Hematopoietic multipotent progenitor cell treated with erythropoietin and hydrocortisone succinate and interleukin-3 and kit ligand, for 17 days (in vitro differentiated cells): ENCODE measurements around the gene MXI1.
A peak's percentile ranks its signal among the peaks of the same experiment; 100 is the strongest.

Experiments used
- DNase-seq: peaks from one replicate; pipeline ENCODE4 v3.0.0-alpha.2; 2015; ENCODE audit warnings: low spot score

Gene MXI1

GRCh38 chr10:110275128-110275729 is 67.8 kb downstream of the MXI1 start:
- peak; percentile 58 for DNase-seq

GRCh38 chr10:110276603-110277002 is 69.2 kb downstream of the MXI1 start:
- no peak for DNase-seq

GRCh38 chr10:110277591-110277990 is 70.2 kb downstream of the MXI1 start:
- no peak for DNase-seq

GRCh38 chr10:110278562-110279406 is 71.4 kb downstream of the MXI1 start:
- DNase-seq: no peak

- DNase-seq: peak; percentile 78
Measured at GRCh38 chr10:110279407-110279986, 72.1 kb downstream of the MXI1 start.

DNA sequence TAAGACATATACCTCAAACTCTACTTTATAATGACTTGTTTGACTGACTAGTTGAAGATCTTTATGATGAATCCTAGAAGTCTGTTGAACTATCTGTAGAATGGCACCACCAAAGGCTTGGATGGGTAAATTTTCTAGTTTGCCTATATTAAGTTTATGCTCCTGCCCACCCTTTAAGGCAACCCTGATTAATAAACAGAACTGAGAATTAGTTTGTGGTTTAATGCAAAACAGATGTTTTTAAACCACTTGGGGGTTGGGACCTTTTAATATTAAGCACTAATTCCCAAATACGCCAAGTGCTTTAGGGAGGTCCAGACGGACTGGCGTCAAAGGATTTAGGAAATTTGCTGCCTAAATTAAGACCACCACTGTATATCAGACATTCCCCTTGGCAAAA is 76.9 kb downstream of the MXI1 start:
- no peak for DNase-seq

- no peak for DNase-seq
Measured at GRCh38 chr10:110285501-110285900, 78.1 kb downstream of the MXI1 start.

DNA sequence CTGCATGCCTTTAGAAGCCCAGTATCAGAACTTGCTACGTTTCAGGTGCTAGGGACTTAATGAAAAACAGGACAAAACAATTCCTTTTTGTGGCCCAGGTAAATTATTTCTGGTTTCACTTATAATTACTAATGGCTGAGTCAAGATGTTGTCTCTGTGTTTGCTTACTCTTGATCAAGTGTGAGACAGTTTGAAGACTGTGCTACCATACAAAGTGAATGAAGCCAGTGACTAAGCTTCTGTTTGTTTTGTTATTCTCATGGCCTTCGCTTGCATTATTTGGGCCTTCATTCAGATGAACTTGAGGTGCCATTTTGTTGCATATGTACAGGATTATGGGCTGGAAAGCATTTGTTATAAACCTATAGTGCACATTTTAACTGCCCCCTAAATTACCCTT is 79.4 kb downstream of the MXI1 start:
- DNase-seq: no peak

- no peak for DNase-seq
Measured at GRCh38 chr10:110296966-110297365, 89.6 kb downstream of the MXI1 start.

GRCh38 chr10:110300486-110300986 is 93.1 kb downstream of the MXI1 start:
- no peak for DNase-seq

DNA sequence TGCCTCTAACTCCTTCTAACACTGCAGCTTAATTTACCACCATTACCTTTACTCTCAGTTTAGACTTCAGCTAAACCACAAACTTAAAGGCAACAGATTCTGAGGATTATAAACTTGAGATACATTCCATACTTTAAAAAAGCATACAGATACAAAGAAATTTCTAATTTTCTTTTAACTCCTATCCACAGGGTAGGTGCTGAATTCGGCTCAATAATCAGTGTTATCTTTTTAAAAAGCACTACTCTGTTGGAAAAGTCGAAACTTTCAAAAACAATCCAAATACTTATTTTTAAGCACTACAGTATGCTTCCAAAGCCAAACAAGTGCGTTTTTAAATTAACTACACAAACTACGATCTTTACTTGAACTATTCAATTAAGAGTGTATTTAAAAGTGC is 96.3 kb downstream of the MXI1 start:
- no peak for DNase-seq

- DNase-seq: peak; percentile 58
Measured at GRCh38 chr10:110304394-110304779, 97.0 kb downstream of the MXI1 start.

GRCh38 chr10:110304780-110305421 is 97.5 kb downstream of the MXI1 start, which contains the start of gene SMNDC1:
SMNDC1 (minus strand) TSS chr10:110304920; CDS start chr10:110303587, 1,333 bp downstream.
- DNase-seq: peak; percentile 98

GRCh38 chr10:110305767-110306451 is 98.5 kb downstream of the MXI1 start:
- peak; percentile 71 for DNase-seq

GRCh38 chr10:110306452-110306768 is 99.0 kb downstream of the MXI1 start:
- no peak for DNase-seq

GRCh38 chr10:110307805-110308204 is 100.4 kb downstream of the MXI1 start:
- DNase-seq: no peak

DNA sequence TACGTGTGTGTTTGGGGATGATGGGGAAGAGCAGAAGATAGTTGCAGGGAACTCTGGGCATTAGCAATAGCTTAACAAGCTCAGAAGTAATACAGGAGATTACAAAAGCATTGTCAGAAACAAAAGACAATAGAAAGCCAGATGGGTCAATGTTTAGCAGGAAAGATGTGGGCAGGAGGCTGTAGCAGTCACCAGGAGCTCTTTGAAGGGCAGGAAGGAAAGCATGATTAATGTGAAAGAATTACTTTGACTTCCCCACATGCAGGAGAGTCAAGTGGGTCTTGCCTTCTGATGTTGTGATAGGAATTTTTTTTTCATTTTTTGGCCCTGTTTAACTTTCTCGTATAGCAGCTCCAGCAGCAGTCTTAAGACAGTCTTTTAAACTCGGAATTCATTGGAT is 103.3 kb downstream of the MXI1 start:
- no peak for DNase-seq

DNA sequence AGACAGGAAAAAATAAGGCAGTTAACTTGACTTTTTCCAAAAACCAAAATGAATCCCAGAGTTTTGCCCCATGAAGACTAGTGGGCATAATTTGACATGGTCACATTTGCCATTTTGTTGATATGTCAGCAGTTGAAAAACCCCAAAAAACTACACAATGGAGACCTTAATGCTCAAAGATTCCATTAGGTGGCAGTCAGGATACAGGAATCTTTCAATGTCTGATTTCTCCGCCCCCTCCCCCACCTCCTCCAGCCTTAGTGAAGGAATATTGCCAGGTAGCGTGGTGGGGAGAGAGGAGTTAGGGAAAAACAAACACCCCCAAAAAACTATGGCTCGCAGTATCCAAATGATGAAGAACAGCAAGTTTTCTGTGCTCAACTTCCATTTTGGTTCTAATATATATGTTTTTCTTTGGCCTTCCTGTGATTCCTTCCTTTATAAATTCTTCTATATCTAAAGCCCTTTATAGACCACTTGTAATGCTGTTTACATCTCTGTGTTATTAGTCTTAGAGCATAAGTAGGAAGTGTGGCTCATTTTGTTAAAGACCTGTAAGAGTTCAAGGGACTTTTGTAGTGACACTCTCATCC is 104.0 kb downstream of the MXI1 start:
- DNase-seq: peak; percentile 47

- DNase-seq: no peak
Measured at GRCh38 chr10:110312206-110312605, 104.8 kb downstream of the MXI1 start.

GRCh38 chr10:110313674-110314073 is 106.3 kb downstream of the MXI1 start:
- DNase-seq: no peak
